ENCODE measurements around the gene ITSN2. TPM values are rescaled to one million over a fixed set of nuclear protein-coding genes. Genes with fewer than 3 reads are reported as not detected.

Gene ITSN2
- total RNA-seq, 1 experiment from 2014 or later, result 26.5 TPM

DNA sequence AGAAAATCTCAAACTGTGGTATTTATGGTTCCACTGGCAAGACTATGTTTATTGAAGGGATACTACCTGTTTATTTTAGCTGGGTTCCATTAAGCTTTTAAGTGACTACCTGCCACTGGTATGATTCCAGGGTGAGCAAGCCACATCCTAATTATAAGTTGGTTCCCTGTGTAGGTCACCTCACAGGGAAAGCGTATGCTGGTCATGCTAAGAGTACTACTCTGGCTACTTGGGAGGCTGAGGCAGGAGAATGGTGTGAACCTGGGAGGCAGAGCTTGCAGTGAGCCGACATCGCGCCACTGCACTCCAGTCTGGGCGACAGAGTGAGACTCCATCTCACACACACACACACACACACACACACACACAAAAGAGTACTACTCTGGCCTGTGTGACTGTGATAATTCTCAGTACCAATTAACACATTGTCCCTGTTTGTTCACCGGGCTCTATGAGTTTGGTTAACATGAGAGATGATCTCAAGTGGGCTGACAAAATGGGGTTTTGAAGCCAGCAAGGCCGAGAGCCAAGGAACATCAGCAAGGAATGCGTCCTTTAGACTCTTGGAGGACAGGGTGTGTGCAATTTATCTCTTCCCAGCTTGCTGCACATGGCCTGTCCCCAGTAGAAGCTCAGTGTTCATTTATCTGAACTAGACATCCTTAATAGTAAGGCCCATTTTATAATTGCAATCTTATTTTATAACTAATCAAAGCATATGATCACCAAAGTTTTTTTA lies 15.2 kb upstream of the ITSN2 start:
- Histone ChIP-seq H3K36me3 (ENCODE audit: control insufficient read depth in 1 of 2, insufficient read depth in 2 of 2, low read length in 2 of 2) (no peaks in the 10 kb centered on the region), H3K27ac (ENCODE audit: low read depth, low read length) (no peak overlapping the region), H3K9me3 (ENCODE audit: control insufficient read depth in 1 of 2, insufficient read depth in 1 of 2, low read depth in 1 of 2, low read length in 2 of 2) (no peaks in the 10 kb centered on the region), H2AFZ (ENCODE audit: low read depth, low read length, poor library complexity, severe bottlenecking) (no peak overlapping the region), H4K20me1 (ENCODE audit: insufficient read depth) (no peaks in the 10 kb centered on the region), H3K4me2 (ENCODE audit: low read length) (no peak overlapping the region), H3K9me2 (ENCODE audit: insufficient read depth) (no peaks in the 10 kb centered on the region), H3K4me1 (ENCODE audit: control insufficient read depth in 1 of 2, insufficient read depth in 2 of 2, low read length in 2 of 2) (no peaks in the 10 kb centered on the region), H3K27me3 (ENCODE audit: insufficient read depth, low read length) (no peaks in the 10 kb centered on the region), H3K4me3 (replicated peaks in 1 of 2; ENCODE audit: low read depth in 1 of 2, low read length in 2 of 2) (no peak overlapping the region), H3K79me2 (ENCODE audit: insufficient read depth, low read length) (no peaks in the 10 kb centered on the region), H3K9ac (ENCODE audit: low read length) (no peak overlapping the region)
- no peak for ATAC-seq
- POLR2A ChIA-PET, result no interaction called here
- CTCF ChIA-PET, result no interaction called here
- intact Hi-C loops (cut with micrococcal nuclease), result no loop called here
- no peak for DNase-seq (ENCODE audit: low read depth, low spot score)
- RAD21 ChIA-PET (ENCODE audit: low non-redundant PET in 1 of 2, low total read pairs in 2 of 2, uncharacterized antibody in 2 of 2, unreplicated experiment in 2 of 2), result no interaction called here
- TF ChIP-seq ELF1 (IDR thresholded peaks at IDR 0.05; ENCODE audit: borderline replicate concordance, low read depth), result no peak
- no TSS peak for BruUV-seq (replicated peaks)

DNA sequence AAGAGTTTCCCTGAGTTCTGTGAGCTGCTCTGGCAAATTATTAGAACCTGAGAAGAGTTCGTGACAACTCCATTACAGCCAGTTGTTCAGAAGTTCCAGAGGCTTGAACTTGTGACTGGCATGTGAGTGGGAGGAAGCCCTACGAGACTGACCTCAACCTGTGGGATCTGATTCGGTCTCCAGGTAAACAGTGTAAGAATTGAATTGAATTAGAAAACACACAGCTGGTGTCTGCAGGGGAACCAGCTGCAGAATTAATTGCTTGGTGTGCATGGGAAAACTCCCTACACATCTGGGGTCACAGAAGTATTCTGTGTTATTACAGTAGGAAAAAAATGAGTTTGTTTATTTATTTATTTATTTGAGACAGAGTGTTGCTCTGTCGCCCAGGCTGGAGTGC lies 14.0 kb upstream of the ITSN2 start:
- POLR2A ChIA-PET, result no interaction called here
- Histone ChIP-seq H4K20me1 (ENCODE audit: insufficient read depth) (no peaks in the 10 kb centered on the region), H2AFZ (ENCODE audit: low read depth, low read length, poor library complexity, severe bottlenecking) (no peak overlapping the region), H3K9me3 (ENCODE audit: control insufficient read depth in 1 of 2, insufficient read depth in 1 of 2, low read depth in 1 of 2, low read length in 2 of 2) (no peaks in the 10 kb centered on the region), H3K36me3 (ENCODE audit: control insufficient read depth in 1 of 2, insufficient read depth in 2 of 2, low read length in 2 of 2) (no peaks in the 10 kb centered on the region), H3K4me3 (replicated peaks in 1 of 2; ENCODE audit: low read depth in 1 of 2, low read length in 2 of 2) (no peak overlapping the region), H3K27me3 (ENCODE audit: insufficient read depth, low read length) (no peaks in the 10 kb centered on the region), H3K4me1 (ENCODE audit: control insufficient read depth in 1 of 2, insufficient read depth in 2 of 2, low read length in 2 of 2) (no peaks in the 10 kb centered on the region), H3K79me2 (ENCODE audit: insufficient read depth, low read length) (no peaks in the 10 kb centered on the region), H3K27ac (ENCODE audit: low read depth, low read length) (no peak overlapping the region), H3K9ac (ENCODE audit: low read length) (no peak overlapping the region), H3K9me2 (ENCODE audit: insufficient read depth) (no peaks in the 10 kb centered on the region), H3K4me2 (ENCODE audit: low read length) (no peak overlapping the region)
- RAD21 ChIA-PET (ENCODE audit: low non-redundant PET in 1 of 2, low total read pairs in 2 of 2, uncharacterized antibody in 2 of 2, unreplicated experiment in 2 of 2), result no interaction called here
- intact Hi-C loops (cut with micrococcal nuclease), result no loop called here
- no peak for ATAC-seq
- CTCF ChIA-PET, result no interaction called here
- BruUV-seq (replicated peaks), result no TSS peak
- DNase-seq (ENCODE audit: low read depth, low spot score), result no peak
- no peak for TF ChIP-seq POLR2A (IDR thresholded peaks at IDR 0.05; ENCODE audit: borderline replicate concordance, extremely low read depth, insufficient read depth, insufficient read length)
- TF ChIP-seq ATF3 (IDR thresholded peaks at IDR 0.05), result no peak
- TF ChIP-seq YY1 (IDR thresholded peaks at IDR 0.05; ENCODE audit: extremely low read depth, insufficient replicate concordance, low read depth, low read length), result no peak
- no peak for TF ChIP-seq JUND (IDR thresholded peaks at IDR 0.05)
- TF ChIP-seq FOSL1 (IDR thresholded peaks at IDR 0.05; ENCODE audit: low read depth), result no peak
- TF ChIP-seq CBX3 (IDR thresholded peaks at IDR 0.05; ENCODE audit: low read depth), result no peak
- no peak for TF ChIP-seq ELF1 (IDR thresholded peaks at IDR 0.05; ENCODE audit: borderline replicate concordance, low read depth)
- no peak for TF ChIP-seq REST (IDR thresholded peaks at IDR 0.05; ENCODE audit: low read depth)
- TF ChIP-seq EGR1 (IDR thresholded peaks at IDR 0.05; ENCODE audit: low read depth), result no peak

All from HCT116 (cell line).